Caco-2 (cell line): ENCODE results near the gene UBQLN4. TPM values are rescaled to one million over a fixed set of nuclear protein-coding genes. Genes with fewer than 3 reads are reported as not detected.

Source experiments
- BruUV-seq: library from RNA; stranded (reverse); fragments of 400-500 nt; replicated peaks from 2 replicates; lab custom pipeline; 2021; lab: Mats Ljungman, UMichigan
- CTCF ChIA-PET: fragments of 300-600 bp; sonication (Branson Sonifier 250); formaldehyde crosslinking; loops from one replicate; lab custom pipeline; 2022; ENCODE audit warnings: antibody characterized with exemption; lab: Charles Lee
- POLR2A ChIA-PET: fragments of 300-600 bp; sonication (Branson Sonifier 250); formaldehyde crosslinking; loops from one replicate; lab custom pipeline; 2022; ENCODE audit warnings: antibody characterized with exemption; lab: Charles Lee
- DNase-seq, 2 experiments: peaks; one replicate each; pipeline versions ENCODE4 v3.0.0 to v3.0.0-alpha.2; 2020 to 2022
- H3K27me3 ChIP-seq: replicated peaks from 2 replicates; pipeline ENCODE4 v1.6.0; 2011; ENCODE audit warnings: low read length; ENCODE audit not compliant: control insufficient read depth, insufficient read depth
- H3K36me3 ChIP-seq: 2 replicates; pipeline ENCODE4 v1.5.1; 2011; ENCODE audit warnings: low read length; ENCODE audit not compliant: control insufficient read depth, insufficient read depth
- H3K4me1 ChIP-seq: fragments of 250-450 bp; sonication (Bioruptor Pico); 2 replicates; pipeline ENCODE4 v1.5.1; 2020; ENCODE audit warnings: mild to moderate bottlenecking
- H3K4me3 ChIP-seq: 2 replicates; pipeline ENCODE4 v1.5.1; 2011; ENCODE audit warnings: low read depth, mild to moderate bottlenecking, control low read depth, low read length
- H3K9me3 ChIP-seq: fragments of 250-450 bp; sonication (Bioruptor Pico); 2 replicates; pipeline ENCODE4 v1.5.1; 2020; ENCODE audit warnings: mild to moderate bottlenecking, moderate library complexity
- H3K27ac Mint-ChIP-seq: one replicate; pipeline ENCODE4 v1.8.0; 2022; ENCODE audit warnings: mixed read lengths; ENCODE audit not compliant: unreplicated experiment
- H3K27me3 Mint-ChIP-seq: one replicate; pipeline ENCODE4 v1.8.0; 2022; ENCODE audit warnings: mixed read lengths; ENCODE audit not compliant: insufficient read depth, unreplicated experiment
- H3K36me3 Mint-ChIP-seq: one replicate; pipeline ENCODE4 v1.8.0; 2022; ENCODE audit warnings: mild to moderate bottlenecking, mixed read lengths; ENCODE audit not compliant: insufficient read depth, unreplicated experiment
- H3K4me1 Mint-ChIP-seq: one replicate; pipeline ENCODE4 v1.8.0; 2022; ENCODE audit warnings: low read depth, mixed read lengths; ENCODE audit not compliant: unreplicated experiment
- H3K4me3 Mint-ChIP-seq: one replicate; pipeline ENCODE4 v1.8.0; 2022; ENCODE audit warnings: mild to moderate bottlenecking, moderate library complexity, mixed read lengths; ENCODE audit not compliant: unreplicated experiment
- H3K9me3 Mint-ChIP-seq: one replicate; pipeline ENCODE4 v1.8.0; 2022; ENCODE audit warnings: mixed read lengths; ENCODE audit not compliant: unreplicated experiment
- CTCF ChIP-seq, 2 experiments: fragments of 200-600 bp in 1 of 2; IDR thresholded peaks; 1 replicate in 1 of 2; 2 replicates in 1 of 2; pipeline versions ENCODE4 v1.5.1 to v1.8.0; 2011 to 2022; ENCODE audit warnings: antibody characterized with exemption in 1 of 2, control low read depth in 1 of 2, inconsistent platforms in 1 of 2, low read depth in 1 of 2, low read length in 1 of 2, mild to moderate bottlenecking in 1 of 2, moderate library complexity in 1 of 2; ENCODE audit not compliant: insufficient read depth in 1 of 2, severe bottlenecking in 1 of 2, unreplicated experiment in 1 of 2
- intact Hi-C: fragments of 100-400 bp; cut with micrococcal nuclease; formaldehyde crosslinking; loops from one replicate; pipeline ENCODE4 v1.10.0; 2022; ENCODE audit not compliant: unreplicated experiment
- total RNA-seq: library from RNA; stranded (reverse); gene quantifications from 2 replicates; pipeline ENCODE4 v1.2.3, GENCODE V29; 2022

UBQLN4 gene
- total RNA-seq, 1 experiment from 2014 or later: 60.9 TPM

GRCh38 chr1:156081917-156082308, 28.3 kb upstream of the UBQLN4 start:
- DNase-seq: no peak
- Mint-ChIP-seq H3K4me1 (peaks cover 26% of the 10 kb centered on the region), H3K4me3 (peak overlapping the region; percentile 88), H3K36me3 (peaks cover 8% of the 10 kb centered on the region), H3K9me3 (no peaks in the 10 kb centered on the region), H3K27me3 (no peaks in the 10 kb centered on the region), H3K27ac (peak overlapping the region; percentile 71)
- ChIA-PET CTCF (interaction anchor here (0.7 to 1.3 kb wide), 3 partner anchors 15 to 143 kb away, joined by 3 to 4 read pairs (median 3); partner anchors contain the start of gene ARHGEF2), POLR2A (interaction anchor here (2.2 kb wide), 1 partner anchor 21 kb away, joined by 5 read pairs; the partner anchor contains the start of gene RAB25)
- BruUV-seq: no TSS peak
- Histone ChIP-seq H3K9me3 (no peaks in the 10 kb centered on the region), H3K27me3 (no peaks in the 10 kb centered on the region), H3K4me3 (peak overlapping the region; percentile 83), H3K36me3 (no peaks in the 10 kb centered on the region; the same call in 1 of the 2 replicates), H3K4me1 (peaks cover 29% of the 10 kb centered on the region)
- intact Hi-C loops: no loop called here
- no peak for TF ChIP-seq CTCF (IDR thresholded peaks at IDR 0.05; ENCODE audit: insufficient read depth in 1 of 2, low read depth in 1 of 2, low read length in 1 of 2, severe bottlenecking in 1 of 2, unreplicated experiment in 1 of 2)

DNA sequence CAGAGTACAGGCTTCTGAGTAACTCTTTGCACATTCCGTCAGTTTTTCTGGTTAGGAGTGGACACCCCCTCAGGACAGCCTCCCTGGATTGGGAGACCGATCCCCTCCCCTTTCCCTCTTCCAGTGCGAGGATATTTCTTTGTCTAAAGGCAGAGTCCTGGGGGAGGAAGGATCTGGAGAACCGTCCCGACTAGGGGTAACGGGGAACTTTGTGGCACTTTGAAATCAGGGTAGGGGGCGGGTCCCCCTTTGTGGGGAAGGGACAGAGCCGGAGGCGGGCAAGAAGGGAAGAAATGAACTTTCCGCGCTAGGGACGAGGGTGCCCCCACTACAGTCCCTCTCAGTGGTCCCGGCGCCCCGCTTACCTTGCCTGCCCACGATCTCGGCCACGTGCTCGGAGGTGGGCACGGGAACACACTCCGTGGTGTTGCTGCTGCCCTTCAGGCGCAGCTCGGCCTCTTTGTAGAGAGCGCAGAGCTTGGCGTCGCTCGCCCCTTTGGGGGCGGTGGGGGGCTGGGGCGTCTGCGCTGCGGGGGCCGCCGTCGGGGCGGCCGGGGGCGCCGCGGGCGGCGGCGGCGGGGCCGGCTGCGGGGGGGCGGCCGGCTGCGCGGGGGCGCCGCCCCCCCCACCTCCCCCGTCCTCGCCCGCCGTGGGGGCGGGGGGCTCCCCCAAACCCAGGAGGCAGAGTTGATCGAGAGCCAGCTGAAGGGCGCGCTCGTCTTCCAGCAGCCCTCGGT, 27.8 kb upstream of the UBQLN4 start:
- Mint-ChIP-seq H3K27me3 (no peaks in the 10 kb centered on the region), H3K4me1 (peaks cover 21% of the 10 kb centered on the region), H3K36me3 (peaks cover 6% of the 10 kb centered on the region), H3K9me3 (no peaks in the 10 kb centered on the region), H3K27ac (peak overlapping the region; percentile 33), H3K4me3 (peak overlapping the region; percentile 88)
- H3K27me3 ChIP-seq: no peaks in the 10 kb centered on the region
- H3K4me3 ChIP-seq: peak overlapping the region; percentile 83
- DNase-seq: no peak
- no peak for TF ChIP-seq CTCF (IDR thresholded peaks at IDR 0.05; ENCODE audit: insufficient read depth in 1 of 2, low read depth in 1 of 2, low read length in 1 of 2, severe bottlenecking in 1 of 2, unreplicated experiment in 1 of 2)
- no peaks in the 10 kb centered on the region for H3K9me3 ChIP-seq
- intact Hi-C loops: no loop called here
- ChIA-PET CTCF (no interaction called here), POLR2A (no interaction called here)
- BruUV-seq: no TSS peak
- peaks cover 23% of the 10 kb centered on the region for H3K4me1 ChIP-seq
- no peaks in the 10 kb centered on the region; the same call in 1 of the 2 replicates for H3K36me3 ChIP-seq

DNA sequence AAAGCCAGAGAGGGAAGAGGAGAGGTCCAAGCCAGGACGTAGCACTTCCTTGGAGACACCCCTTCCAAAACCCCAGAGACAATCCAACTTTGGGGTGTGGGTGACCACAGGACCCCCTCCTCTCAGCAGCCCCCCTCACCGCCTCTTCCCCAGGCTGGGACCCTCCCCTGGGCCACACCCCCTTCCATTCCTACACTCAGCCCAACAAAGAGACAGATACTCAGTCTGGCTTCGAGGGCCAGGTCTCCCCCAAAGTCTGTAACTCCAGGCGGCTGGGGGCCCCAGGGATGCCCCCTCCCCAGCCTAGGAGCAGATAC, 27.2 kb upstream of the UBQLN4 start:
- Histone ChIP-seq H3K9me3 (no peaks in the 10 kb centered on the region), H3K36me3 (no peaks in the 10 kb centered on the region; the same call in 1 of the 2 replicates), H3K27me3 (no peaks in the 10 kb centered on the region), H3K4me1 (peaks cover 18% of the 10 kb centered on the region), H3K4me3 (peak overlapping the region; percentile 83)
- ChIA-PET POLR2A (no interaction called here), CTCF (no interaction called here)
- no TSS peak for BruUV-seq
- H3K27me3 Mint-ChIP-seq: no peaks in the 10 kb centered on the region
- intact Hi-C loops: no loop called here
- H3K4me3 Mint-ChIP-seq: peak overlapping the region; percentile 88
- TF ChIP-seq CTCF (IDR thresholded peaks at IDR 0.05; ENCODE audit: insufficient read depth in 1 of 2, low read depth in 1 of 2, low read length in 1 of 2, severe bottlenecking in 1 of 2, unreplicated experiment in 1 of 2): no peak
- peaks cover under 1% of the 10 kb centered on the region for H3K36me3 Mint-ChIP-seq
- no peaks in the 10 kb centered on the region for H3K9me3 Mint-ChIP-seq
- DNase-seq: no peak
- H3K4me1 Mint-ChIP-seq: peaks cover 17% of the 10 kb centered on the region
- peak overlapping the region; percentile 33 for H3K27ac Mint-ChIP-seq
